HG02798 (cell line): ENCODE results near the gene ESRRA.
"Not testable (repeated sequence)": the region's sequence is repeated elsewhere in the genome, so short reads cannot be mapped to it uniquely, and the experiment has no call there.

ENCODE experiments used
- ATAC-seq: cut with Tn5 transposase; IDR thresholded peaks from one replicate; pipeline ENCODE4 v1.9.1; 2021; ENCODE audit warnings: mild to moderate bottlenecking; ENCODE audit not compliant: unreplicated experiment, poor library complexity

The ESRRA gene

DNA sequence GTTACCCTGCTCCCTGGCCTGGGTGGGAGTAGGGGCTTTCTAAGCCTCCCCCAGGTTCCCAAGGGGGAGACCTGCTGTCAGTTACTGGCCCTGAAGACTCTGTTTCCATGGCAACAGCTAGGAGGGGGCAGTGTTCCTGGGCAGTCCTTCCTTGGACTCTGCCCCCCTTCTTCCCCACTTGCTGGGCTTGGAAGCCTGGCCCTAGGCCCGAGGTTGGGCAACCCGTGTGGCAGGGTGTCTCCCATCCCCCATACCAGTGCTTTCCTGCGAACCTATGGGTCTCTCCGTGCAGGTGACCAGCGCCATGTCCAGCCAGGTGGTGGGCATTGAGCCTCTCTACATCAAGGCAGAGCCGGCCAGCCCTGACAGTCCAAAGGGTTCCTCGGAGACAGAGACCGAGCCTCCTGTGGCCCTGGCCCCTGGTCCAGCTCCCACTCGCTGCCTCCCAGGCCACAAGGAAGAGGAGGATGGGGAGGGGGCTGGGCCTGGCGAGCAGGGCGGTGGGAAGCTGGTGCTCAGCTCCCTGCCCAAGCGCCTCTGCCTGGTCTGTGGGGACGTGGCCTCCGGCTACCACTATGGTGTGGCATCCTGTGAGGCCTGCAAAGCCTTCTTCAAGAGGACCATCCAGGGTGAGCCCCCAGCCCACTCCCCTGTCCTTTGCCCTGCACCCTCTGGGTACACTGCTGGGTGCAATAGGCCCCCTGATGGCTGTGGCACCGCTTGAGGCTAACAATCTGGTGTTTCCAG lies 1.7 kb downstream of the ESRRA start:
- ATAC-seq: no peak

GRCh38 chr11:64307795-64308194 lies 2.5 kb downstream of the ESRRA start:
- ATAC-seq: not testable (repeated sequence)

DNA sequence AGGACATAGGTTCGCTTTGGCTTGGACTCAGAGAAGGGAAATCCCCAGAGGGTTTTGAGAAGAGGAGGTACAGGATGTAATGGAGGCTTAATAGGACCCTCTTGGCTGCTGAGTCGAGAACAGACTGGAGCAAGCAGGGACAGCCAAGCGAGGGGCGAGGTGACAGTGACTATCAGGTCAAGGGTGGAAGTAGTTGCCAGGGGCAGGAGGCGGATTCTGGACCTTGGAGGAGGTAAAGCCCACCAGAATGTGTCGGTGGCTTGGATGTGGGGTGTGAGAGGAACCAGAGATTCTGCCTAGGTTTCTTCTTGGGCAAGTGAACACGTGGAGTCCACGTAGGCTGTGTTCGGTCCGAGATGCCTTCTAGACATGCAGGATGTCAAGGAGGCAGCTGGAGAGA lies 7.6 kb downstream of the ESRRA start:
- ATAC-seq: no peak

GRCh38 chr11:64313491-64314145 lies 8.3 kb downstream of the ESRRA start:
- no peak for ATAC-seq

DNA sequence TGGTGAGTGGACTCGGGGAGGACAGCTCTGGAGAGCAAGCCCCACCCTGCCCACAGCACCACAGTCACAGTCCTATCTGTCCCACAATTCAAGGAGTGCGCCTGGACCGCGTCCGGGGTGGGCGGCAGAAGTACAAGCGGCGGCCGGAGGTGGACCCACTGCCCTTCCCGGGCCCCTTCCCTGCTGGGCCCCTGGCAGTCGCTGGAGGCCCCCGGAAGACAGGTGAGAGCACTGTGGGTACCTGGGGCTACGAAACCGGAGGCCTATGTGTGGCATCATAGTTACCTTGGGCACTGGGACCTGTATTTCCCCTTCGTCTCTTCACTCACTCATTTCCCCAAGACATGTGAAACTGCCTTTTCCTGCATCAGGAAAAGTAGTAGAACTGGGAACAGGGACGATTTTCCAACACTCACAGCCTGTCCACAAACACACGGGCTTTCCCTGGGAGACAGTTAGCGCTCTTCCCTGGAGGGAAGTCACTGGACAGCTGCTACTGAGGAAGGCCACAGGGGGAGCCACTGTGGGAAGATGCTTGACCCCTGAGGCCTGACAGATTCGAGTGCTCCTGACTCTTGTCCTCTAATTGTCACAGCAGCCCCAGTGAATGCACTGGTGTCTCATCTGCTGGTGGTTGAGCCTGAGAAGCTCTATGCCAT lies 9.0 kb downstream of the ESRRA start:
- no peak for ATAC-seq

DNA sequence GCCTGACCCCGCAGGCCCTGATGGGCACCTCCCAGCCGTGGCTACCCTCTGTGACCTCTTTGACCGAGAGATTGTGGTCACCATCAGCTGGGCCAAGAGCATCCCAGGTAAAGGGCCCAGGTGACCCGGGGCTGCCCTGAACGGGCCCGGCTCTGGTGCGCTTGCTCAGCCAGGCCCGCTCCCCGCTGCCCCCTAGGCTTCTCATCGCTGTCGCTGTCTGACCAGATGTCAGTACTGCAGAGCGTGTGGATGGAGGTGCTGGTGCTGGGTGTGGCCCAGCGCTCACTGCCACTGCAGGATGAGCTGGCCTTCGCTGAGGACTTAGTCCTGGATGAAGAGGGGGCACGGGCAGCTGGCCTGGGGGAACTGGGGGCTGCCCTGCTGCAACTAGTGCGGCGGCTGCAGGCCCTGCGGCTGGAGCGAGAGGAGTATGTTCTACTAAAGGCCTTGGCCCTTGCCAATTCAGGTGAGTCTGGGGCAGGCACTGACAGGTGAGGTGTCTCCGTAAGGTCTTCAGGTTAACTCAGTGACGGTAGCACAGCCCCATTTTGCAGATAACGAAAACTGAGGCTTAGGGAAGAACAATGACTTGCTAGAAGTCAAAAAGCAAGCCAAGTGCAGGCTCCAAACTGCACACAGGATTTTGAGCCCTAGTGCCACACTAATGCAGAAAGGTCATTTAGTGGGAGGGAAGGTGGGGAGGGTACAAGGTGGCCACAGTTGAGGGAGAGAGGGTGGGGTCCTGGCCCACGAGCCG lies 9.7 kb downstream of the ESRRA start:
- no peak for ATAC-seq

- ATAC-seq: not testable (repeated sequence)
Observed at GRCh38 chr11:64315667-64316526, 10.6 kb downstream of the ESRRA start.

DNA sequence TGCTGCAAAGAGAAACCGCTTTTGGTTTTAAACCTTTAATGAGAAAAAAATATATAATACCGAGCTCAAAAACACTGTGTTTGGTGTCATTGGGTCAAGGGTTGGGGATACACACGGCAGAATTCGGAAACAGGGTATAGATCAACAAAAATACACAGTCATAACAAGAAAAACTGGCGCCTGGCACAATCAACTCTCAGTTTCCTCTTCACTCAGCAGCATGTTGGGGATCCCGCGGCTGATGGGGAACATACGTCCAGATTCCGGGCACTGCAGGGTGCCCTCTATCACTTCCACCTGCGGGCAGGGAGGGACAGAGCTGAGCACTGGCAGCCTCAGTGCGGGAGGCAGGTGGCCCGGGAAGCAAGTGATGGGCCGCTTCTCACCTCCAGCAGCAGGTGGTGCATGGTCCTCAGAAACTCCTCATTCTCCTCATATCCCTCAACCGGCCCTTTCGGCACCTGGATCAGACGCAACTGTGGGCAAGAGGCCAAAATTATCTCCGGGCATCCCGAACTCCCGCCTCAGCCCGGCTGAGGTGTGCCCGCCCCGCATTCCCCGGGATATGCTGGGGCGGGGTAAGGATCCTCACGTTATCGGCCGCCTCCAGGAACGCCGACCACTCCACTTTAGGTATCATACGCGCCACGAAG lies 11.5 kb downstream of the ESRRA start:
- no peak for ATAC-seq

DNA sequence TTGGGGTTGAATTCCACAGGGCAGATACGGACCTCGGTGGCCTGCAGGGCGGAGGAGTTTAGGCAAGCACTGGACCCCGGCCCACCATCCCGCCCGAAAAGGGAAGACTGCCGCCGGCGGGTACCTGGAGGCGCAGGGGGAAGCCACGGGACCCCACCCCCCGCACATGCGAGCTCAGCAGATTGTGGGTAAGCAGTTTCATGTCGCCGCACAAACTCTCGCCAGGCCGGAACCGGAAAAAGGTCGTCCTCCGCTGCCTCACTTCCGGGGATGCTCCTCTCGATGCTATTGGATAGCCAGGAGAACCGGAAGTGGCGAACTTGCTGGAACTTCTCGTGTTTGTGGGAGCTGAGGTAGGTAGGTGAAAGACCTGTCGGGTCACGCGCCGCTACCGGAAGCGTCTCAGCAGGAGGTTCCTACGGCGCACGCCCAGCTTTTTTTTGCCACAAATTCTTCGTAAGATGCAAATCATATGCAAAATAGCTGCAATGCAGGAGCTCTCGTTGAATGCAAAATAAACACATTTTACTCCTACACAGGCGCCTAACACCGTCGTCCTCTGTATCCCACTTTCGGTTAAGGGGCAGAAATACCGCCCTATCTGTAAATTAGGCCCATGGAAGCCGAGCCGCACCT lies 12.1 kb downstream of the ESRRA start, which contains the start of gene TRMT112:
Gene TRMT112, minus strand, starts transcription at position 235 of the 636 bp plus-strand sequence. Its CDS starts 33 bp downstream, at position 202.
- ATAC-seq: peak; percentile 71

DNA sequence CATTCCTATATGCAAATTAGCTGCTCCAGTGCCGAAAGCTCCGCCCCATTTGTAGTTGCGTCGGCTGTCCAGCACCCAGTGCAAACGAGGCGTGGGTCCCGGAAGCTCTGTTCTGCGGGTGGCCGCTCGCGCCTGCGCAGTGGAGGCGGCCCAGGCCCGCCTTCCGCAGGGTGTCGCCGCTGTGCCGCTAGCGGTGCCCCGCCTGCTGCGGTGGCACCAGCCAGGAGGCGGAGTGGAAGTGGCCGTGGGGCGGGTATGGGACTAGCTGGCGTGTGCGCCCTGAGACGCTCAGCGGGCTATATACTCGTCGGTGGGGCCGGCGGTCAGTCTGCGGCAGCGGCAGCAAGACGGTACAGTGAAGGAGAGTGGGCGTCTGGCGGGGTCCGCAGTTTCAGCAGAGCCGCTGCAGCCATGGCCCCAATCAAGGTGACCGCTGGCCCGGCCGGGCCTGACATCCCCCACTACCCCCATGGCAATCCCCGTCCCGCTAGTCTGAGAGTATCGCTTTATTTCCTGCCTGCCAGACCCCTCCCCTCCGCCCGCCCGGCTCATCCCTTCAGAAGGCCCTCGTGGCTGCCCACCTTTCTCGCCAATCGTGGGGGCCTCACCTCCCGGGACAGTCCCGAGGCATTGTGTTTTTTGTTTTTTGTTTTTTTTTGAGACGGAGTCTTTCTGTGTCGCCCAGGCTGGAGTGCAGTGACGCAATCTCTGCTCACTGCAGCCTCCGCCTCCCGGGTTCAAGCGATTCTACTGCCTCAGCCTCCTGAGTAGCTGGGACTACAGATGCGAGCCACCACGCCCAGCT lies 12.8 kb downstream of the ESRRA start, which contains the start of gene PRDX5:
Gene PRDX5, plus strand, starts transcription at position 161 of the 805 bp plus-strand sequence. Its CDS starts 95 bp downstream, at position 256.
- ATAC-seq: peak; percentile 84

- no peak for ATAC-seq
Observed at GRCh38 chr11:64318766-64319761, 13.7 kb downstream of the ESRRA start.

DNA sequence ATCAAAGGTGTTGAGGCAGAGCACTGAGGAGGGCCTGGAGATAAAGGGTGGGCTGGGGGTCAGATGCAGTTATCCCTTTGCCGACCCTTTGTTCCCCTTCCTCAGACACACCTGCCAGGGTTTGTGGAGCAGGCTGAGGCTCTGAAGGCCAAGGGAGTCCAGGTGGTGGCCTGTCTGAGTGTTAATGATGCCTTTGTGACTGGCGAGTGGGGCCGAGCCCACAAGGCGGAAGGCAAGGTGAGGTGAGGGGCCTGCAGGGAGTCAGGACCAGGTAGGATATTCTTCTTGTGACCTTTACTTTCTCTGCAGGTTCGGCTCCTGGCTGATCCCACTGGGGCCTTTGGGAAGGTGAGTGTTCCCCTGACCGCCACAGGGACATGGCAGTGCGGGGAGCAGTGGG lies 15.2 kb downstream of the ESRRA start:
- no peak for ATAC-seq

DNA sequence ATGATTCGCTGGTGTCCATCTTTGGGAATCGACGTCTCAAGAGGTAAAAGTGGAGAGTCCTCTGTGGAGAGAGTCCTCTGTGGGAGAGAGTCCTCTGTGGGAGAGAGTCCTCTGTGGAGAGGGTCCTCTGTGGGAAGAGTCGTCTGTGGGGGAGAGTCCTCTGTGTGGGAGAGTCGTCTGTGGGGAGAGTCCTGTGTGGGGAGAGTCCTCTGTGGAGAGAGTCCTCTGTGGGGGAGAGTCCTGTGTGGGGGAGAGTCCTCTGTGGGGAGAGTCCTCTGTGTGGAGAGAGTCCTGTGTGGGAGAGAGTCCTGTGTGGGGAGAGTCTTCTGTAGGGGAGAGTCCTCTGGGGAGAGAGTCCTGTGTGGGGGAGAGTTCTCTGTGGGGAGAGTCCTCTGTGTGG lies 15.7 kb downstream of the ESRRA start:
- no peak for ATAC-seq

DNA sequence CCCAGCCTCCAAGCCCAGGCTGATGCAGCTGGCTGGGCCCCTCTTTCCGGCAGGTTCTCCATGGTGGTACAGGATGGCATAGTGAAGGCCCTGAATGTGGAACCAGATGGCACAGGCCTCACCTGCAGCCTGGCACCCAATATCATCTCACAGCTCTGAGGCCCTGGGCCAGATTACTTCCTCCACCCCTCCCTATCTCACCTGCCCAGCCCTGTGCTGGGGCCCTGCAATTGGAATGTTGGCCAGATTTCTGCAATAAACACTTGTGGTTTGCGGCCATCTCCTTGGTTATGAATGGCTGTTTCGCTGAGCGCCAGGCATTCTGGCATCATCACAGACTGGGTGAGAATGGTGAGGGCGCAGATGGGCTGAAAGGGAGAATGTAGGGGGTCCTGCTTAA lies 16.2 kb downstream of the ESRRA start:
- ATAC-seq: no peak

GRCh38 chr11:64322925-64323260 lies 17.6 kb downstream of the ESRRA start:
- no peak for ATAC-seq

- ATAC-seq: no peak
Observed at GRCh38 chr11:64323373-64323772, 18.0 kb downstream of the ESRRA start.

GRCh38 chr11:64323984-64324383 lies 18.7 kb downstream of the ESRRA start:
- not testable (repeated sequence) for ATAC-seq
